GM20000 (cell line): ENCODE data around the gene TIAM2.
"Not testable (repeated sequence)": the region's sequence is repeated elsewhere in the genome, so short reads cannot be mapped to it uniquely, and the experiment has no call there.

Source experiments
- DNase-seq: peaks from one replicate; pipeline ENCODE4 v3.0.0; 2012; ENCODE audit warnings: low spot score
- TF ChIP-seq, protein P1 (sequence below): IDR thresholded peaks from 2 replicates; pipeline ENCODE4 v1.5.1; 2012; ENCODE audit warnings: mild to moderate bottlenecking, control low read depth; ENCODE audit errors: extremely low read depth, missing control alignments

TIAM2 gene

DNA sequence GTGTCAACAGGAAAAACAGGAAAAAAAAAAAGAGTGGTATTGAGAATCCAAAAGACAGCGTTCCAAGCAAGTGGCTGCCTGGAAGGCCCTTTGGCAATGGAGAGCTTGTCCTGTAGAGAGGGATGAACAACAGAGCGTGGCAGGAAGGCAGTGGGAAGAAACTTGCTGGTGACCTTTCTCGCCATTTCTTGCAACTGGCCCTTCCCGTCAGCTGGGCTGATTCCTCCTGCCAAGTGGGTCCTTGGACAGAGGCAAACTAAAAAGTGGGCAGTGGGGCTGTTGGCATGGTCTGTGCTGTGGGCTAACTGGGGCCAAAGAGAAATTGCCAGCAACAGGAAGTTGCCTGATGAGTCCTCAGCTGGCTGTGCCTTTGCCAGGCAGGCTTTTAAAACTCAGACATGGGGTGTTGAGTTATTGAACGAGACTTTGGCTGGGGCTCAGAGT, 224.8 kb downstream of the TIAM2 start:
- no peak for DNase-seq
- TF ChIP-seq, protein P1, sequence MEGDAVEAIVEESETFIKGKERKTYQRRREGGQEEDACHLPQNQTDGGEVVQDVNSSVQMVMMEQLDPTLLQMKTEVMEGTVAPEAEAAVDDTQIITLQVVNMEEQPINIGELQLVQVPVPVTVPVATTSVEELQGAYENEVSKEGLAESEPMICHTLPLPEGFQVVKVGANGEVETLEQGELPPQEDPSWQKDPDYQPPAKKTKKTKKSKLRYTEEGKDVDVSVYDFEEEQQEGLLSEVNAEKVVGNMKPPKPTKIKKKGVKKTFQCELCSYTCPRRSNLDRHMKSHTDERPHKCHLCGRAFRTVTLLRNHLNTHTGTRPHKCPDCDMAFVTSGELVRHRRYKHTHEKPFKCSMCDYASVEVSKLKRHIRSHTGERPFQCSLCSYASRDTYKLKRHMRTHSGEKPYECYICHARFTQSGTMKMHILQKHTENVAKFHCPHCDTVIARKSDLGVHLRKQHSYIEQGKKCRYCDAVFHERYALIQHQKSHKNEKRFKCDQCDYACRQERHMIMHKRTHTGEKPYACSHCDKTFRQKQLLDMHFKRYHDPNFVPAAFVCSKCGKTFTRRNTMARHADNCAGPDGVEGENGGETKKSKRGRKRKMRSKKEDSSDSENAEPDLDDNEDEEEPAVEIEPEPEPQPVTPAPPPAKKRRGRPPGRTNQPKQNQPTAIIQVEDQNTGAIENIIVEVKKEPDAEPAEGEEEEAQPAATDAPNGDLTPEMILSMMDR, result no peak

DNA sequence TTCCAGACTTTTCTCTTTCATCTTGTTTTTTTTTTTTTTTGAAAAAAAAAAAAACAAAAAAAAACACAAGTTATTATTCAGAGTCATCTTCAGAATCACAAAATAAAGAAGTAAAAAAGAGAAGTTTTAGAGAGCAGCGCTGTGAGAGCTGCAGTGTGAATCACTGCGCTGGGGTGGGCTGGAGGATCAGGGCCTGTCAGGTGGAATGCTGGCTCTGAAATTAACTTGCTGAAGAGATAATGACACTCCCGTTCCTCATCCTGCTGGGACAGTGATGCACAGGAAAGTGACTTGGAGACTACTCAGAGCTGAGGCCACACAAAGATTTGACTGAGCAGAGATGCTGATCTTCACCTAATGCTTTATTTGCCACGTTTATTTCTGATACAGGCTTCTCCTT, 226.0 kb downstream of the TIAM2 start:
- TF ChIP-seq, protein P1, result no peak

GRCh38 chr6:155222506-155222905, 227.4 kb downstream of the TIAM2 start:
- DNase-seq, result no peak
- TF ChIP-seq, protein P1, result no peak

More for the DNA sequence above, 226.0 kb downstream of the TIAM2 start:
- DNase-seq, result no peak

GRCh38 chr6:155223646-155224451, 228.7 kb downstream of the TIAM2 start:
- DNase-seq, result peak; percentile 79
- TF ChIP-seq, protein P1, result no peak

- DNase-seq, result no peak
- TF ChIP-seq, protein P1, result no peak
Measured at GRCh38 chr6:155224618-155225017, 229.5 kb downstream of the TIAM2 start.

GRCh38 chr6:155227046-155227445, 231.9 kb downstream of the TIAM2 start:
- no peak for DNase-seq
- TF ChIP-seq, protein P1, result no peak

DNA sequence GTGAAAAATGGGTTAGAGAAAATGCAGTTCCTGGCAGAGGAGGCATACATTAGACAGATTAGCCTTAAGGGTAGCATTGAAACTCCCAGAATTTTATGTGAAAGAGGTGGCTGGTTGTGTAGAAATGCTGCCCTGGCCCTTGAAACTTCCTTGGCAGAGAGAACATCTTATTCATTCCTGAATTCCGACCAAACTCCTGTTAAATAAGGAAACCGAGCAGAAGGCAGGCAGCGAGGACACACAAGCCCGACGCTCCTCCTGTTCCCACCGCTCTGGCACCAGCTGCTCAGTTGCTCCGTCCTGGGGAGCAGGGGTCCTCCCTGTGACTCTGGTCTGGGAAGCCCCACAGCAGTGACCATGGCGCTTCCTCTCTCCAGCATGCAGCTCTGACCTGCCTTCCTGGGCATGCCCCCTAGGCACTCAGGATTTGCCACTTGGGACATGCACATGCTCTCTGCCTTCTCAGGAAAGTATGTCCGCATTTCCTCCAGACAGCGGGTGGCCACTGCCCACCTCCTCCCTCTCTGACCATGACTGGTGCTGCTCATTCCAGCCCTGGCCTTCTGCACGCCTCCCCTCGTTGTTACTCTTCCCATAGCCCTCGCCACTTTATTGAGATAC, 233.5 kb downstream of the TIAM2 start:
- TF ChIP-seq, protein P1, result no peak
- no peak for DNase-seq

DNA sequence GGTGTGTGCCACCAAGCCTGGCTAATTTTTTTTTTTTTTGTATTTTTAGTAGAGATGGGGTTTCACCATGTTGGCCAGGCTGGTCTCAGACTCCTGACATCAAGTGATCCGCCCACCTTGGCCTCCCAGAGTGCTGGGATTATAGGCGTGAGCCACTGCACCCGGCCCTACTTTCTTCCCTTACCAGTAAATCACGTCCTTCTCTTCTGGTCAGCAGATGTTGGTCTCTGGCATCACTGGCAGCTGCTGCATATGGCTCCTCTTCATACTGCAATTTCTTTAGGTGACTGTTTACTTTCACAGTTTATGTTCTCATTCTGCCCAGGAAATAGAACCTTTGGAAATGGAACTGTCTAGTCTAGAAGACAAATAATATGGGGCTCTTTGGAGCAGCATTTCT, 235.9 kb downstream of the TIAM2 start:
- not testable (repeated sequence) for DNase-seq
